Measurements from ENCODE around the gene ARHGAP1.
"Not testable (repeated sequence)": the region's sequence is repeated elsewhere in the genome, so short reads cannot be mapped to it uniquely, and the experiment has no call there.

Gene ARHGAP1

DNA sequence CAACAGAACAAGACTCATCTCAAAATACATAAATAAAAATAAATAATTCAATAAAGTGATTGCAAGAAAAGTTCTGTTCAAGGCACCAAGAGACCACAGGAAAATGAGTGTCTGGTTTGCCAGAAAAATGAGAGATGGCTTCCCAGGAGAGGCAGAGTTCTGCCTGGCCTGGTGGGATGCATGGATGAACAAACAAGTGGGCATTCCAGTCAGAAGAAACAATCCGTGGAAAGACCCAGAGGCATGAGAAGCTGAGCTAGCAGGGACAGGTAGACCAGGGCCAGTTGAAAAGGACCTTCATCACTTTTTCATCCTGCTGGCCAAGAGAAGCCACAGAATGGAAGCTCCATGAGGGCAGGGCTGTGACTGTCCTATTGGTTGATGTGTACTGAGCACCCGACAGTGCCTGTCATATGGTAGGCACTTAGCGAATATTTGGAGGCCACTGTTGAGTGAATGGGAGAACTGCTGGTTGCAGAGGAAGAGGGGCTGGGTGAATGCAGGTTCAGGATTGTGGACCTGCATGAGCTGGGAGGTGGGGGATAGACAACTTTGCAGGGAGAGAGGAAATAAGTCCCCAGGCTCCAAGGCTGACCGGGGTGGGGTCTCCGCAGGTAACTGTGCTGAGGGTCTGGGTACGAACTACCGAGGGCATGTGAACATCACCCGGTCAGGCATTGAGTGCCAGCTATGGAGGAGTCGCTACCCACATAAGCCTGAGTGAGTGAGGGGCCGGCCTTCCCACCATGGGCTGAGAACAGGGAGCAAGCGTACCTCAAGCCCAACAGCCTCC, 22.3 kb upstream of the ARHGAP1 start:
- no peak for DNase-seq

DNA sequence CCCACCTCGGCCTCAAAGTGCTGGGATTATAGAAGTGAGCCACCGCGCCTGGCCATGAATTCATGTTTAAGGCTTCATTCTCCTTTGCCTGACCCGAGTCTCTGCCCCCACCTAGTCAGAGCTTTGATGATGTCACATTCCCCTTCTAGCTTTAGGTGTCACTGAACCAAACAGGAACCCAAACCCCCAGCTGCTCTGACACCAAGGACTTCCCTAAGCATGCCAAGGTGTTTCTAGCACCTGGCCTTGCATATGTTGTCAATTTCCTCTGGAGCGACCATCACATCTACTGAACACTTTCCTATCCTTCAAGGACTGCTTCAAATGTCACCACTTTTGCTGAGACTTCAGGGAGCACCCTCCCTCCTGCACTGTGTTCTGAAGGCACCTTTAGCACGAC, 20.9 kb upstream of the ARHGAP1 start:
- no peak for DNase-seq

GRCh38 chr11:46719543-46720218, 19.3 kb upstream of the ARHGAP1 start:
- DNase-seq: no peak

GRCh38 chr11:46719048-46719542, 18.7 kb upstream of the ARHGAP1 start, which contains the start of gene F2:
Gene F2 (plus strand): TSS chr11:46719213. CDS start chr11:46719236, 23 bp downstream.
- DNase-seq: no peak

- DNase-seq: peak; percentile 66
Observed at GRCh38 chr11:46718155-46719019, 18.0 kb upstream of the ARHGAP1 start.

DNA sequence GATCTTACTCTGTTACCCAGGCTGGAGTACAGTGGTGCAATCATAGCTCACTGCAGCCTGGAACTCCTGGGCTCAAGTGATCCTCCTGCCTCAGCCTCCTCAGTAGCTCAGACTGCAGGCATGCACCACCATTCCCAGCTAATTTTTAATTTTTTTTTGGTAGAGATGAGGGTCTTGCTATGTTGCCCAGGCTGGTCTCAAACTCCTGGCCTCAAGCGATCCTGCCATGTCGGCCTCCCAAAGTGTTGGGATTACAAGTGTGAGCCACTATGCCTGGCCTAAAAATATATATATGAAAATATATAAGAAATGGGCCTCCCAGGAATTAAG, 17.4 kb upstream of the ARHGAP1 start:
- DNase-seq: not testable (repeated sequence)

GRCh38 chr11:46712874-46713576, 12.6 kb upstream of the ARHGAP1 start:
- DNase-seq: no peak

- no peak for DNase-seq
Observed at GRCh38 chr11:46711303-46711702, 10.9 kb upstream of the ARHGAP1 start.

DNA sequence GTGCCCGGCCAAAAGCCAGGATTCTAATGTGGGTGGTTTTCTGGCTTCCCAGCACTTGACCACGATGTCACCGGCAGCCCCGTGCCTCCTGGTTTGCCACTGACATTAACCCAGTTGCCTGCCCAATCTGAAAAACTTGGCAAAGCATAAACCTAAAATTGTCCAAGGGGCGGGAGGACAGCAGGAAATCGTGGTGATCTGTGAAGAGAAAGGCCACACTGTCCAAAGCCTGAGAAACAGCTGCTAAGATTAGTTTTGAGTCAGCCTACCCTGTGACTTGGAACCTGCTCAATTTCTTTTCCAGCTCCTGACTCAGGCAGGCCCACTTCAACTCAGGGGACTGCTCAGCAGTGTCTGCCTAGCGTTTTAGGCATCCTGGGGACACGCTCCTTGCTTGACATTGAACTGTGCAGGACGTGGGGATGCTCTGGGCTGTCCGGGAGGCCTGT, 10.4 kb upstream of the ARHGAP1 start:
- DNase-seq: no peak

- not testable (repeated sequence) for DNase-seq
Observed at GRCh38 chr11:46709351-46709750, 8.9 kb upstream of the ARHGAP1 start.

- DNase-seq: no peak
Observed at GRCh38 chr11:46706886-46707285, 6.5 kb upstream of the ARHGAP1 start.

DNA sequence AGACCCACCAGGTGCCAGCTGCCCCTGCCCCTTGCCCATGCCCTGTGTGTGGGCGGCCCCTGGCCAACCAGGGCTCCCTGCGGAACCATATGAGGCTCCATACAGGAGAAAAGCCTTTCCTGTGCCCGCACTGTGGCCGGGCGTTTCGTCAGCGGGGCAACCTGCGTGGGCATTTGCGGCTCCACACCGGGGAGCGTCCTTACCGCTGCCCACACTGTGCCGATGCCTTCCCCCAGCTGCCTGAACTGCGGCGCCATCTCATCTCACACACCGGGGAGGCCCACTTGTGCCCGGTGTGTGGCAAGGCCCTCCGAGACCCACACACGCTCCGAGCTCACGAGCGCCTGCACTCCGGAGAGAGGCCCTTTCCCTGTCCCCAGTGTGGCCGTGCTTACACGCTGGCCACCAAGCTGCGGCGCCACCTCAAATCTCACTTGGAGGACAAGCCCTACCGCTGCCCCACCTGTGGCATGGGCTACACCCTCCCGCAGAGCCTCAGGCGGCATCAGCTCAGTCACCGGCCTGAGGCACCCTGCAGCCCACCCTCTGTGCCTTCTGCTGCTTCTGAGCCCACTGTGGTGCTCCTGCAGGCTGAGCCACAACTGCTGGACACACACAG, 4.8 kb upstream of the ARHGAP1 start:
- no peak for DNase-seq

- no peak for DNase-seq
Observed at GRCh38 chr11:46701078-46701654, 747 bp upstream of the ARHGAP1 start.

- no peak for DNase-seq
Observed at GRCh38 chr11:46698597-46698996, 1.8 kb downstream of the ARHGAP1 start.

GRCh38 chr11:46697723-46698122, 2.7 kb downstream of the ARHGAP1 start:
- no peak for DNase-seq

- DNase-seq: no peak
Observed at GRCh38 chr11:46697303-46697702, 3.1 kb downstream of the ARHGAP1 start.

DNA sequence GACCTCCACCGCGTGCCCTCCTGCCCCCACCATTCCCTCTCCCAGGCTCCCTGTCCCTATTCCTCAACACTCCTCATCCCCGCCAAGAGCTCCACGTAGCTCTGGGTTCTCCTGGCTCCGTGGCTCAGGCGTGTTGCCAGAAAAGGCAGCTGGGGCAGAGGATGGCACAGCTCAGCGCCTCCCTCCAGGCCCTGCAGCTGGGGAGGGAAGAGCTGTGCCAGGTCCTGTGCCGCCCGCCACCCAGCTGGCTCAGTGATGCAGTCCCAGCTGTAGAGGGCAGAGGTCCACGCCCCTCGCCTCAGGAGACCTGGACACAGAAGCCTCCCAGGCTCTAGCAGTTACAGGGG, 4.2 kb downstream of the ARHGAP1 start:
- DNase-seq: no peak

GRCh38 chr11:46695345-46696211, 4.8 kb downstream of the ARHGAP1 start:
- no peak for DNase-seq

- no peak for DNase-seq
Observed at GRCh38 chr11:46694607-46695006, 5.8 kb downstream of the ARHGAP1 start.

DNA sequence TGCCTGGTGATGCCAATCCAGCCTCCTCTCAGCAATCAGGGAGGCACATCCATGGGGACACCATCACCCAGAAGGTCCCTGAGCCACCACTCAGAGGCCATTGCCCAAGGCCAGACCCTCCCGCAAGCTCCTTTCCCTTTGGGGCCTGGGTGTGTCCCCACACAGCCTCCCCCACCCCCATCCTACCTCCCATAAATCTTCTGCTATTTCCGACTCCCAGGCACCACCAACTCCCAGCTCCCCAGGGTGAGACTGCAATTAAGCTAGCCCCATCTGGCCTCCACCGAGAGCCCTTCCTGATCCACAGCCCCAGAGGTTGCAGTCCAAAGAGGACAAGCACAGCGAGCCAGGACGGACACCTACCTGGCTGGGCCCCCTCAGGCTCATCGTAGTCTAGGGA, 6.3 kb downstream of the ARHGAP1 start:
- DNase-seq: no peak

DNA sequence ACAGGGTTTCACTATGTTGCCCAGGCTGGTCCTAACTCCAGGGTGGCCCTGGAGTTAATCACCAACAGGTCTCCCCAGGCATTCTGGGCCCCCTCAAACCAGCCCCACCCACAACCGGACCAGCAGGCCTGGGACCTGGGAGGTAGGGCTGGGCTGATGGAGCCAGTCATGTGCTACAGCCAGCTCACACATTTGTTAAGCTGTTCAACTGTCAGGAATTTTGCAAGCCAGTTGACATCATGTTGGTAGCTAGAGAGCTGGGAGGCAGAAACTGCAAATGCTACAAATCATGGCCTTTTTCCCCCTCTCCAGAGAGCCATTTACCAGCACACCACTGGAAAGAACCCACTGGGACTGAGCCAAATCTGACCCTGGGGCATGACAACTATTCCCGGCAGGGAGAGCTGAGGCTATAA, 6.8 kb downstream of the ARHGAP1 start:
- DNase-seq: no peak
